Loucy (cell line): ENCODE measurements around the gene N4BP2L2.

Experiments used
- EZH2phosphoT487 ChIP-seq: fragments of 200-600 bp; IDR thresholded peaks from 2 replicates; pipeline ENCODE4 v1.6.1; 2018; ENCODE audit warnings: antibody characterized with exemption, mild to moderate bottlenecking, moderate library complexity, borderline replicate concordance
- TF ChIP-seq, protein P1 (sequence below): fragments of 200-600 bp; sonication (generic); conservative IDR thresholded peaks from 2 replicates; pipeline ENCODE4 v1.5.1; 2014; ENCODE audit warnings: mild to moderate bottlenecking, antibody characterized with exemption, low read length

- TF ChIP-seq, protein P1, sequence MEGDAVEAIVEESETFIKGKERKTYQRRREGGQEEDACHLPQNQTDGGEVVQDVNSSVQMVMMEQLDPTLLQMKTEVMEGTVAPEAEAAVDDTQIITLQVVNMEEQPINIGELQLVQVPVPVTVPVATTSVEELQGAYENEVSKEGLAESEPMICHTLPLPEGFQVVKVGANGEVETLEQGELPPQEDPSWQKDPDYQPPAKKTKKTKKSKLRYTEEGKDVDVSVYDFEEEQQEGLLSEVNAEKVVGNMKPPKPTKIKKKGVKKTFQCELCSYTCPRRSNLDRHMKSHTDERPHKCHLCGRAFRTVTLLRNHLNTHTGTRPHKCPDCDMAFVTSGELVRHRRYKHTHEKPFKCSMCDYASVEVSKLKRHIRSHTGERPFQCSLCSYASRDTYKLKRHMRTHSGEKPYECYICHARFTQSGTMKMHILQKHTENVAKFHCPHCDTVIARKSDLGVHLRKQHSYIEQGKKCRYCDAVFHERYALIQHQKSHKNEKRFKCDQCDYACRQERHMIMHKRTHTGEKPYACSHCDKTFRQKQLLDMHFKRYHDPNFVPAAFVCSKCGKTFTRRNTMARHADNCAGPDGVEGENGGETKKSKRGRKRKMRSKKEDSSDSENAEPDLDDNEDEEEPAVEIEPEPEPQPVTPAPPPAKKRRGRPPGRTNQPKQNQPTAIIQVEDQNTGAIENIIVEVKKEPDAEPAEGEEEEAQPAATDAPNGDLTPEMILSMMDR = no peak
- no peak for TF ChIP-seq EZH2phosphoT487
These were observed 111.4 kb downstream of the N4BP2L2 start for GRCh38 chr13:32426990-32427851.
